Lung (tissue), 12 donors: Measurements from ENCODE around the gene TRAPPC12. TPM values are rescaled to one million over a fixed set of nuclear protein-coding genes. Genes with fewer than 3 reads are reported as not detected.

Experiments
- ATAC-seq: fragments of 200-7000 bp; cut with Tn5 transposase; one replicate; pipeline ENCODE4 v1.9.1; 2020; ENCODE audit warnings: moderate number of reproducible peaks; ENCODE audit not compliant: insufficient read depth, low FRiP score
- DNase-seq, 3 donors: peaks; one replicate each; pipeline ENCODE4 v3.0.0-alpha.2; 2013 to 2017
- H3K27ac ChIP-seq, 2 donors: one replicate each; pipeline ENCODE4 v1.5.1; 2013; ENCODE audit warnings: mild to moderate bottlenecking in 2 of 2, moderate library complexity in 2 of 2, control low read depth in 1 of 2, inconsistent platforms in 1 of 2, low read depth in 1 of 2, low read length in 1 of 2
- H3K27me3 ChIP-seq, 3 donors: one replicate each; pipeline ENCODE4 v1.5.1; 2013; ENCODE audit warnings: low read length in 2 of 3; ENCODE audit not compliant: control insufficient read depth in 3 of 3, insufficient read depth in 3 of 3
- H3K36me3 ChIP-seq, 4 donors: one replicate each; pipeline ENCODE4 v1.5.1; 2013; ENCODE audit warnings: low read length in 4 of 4, mild to moderate bottlenecking in 1 of 4, moderate library complexity in 1 of 4; ENCODE audit not compliant: control insufficient read depth in 4 of 4, insufficient read depth in 4 of 4
- H3K4me1 ChIP-seq, 5 donors: one replicate each; pipeline ENCODE4 v1.5.1; 2013; ENCODE audit warnings: low read length in 5 of 5, mild to moderate bottlenecking in 2 of 5, moderate library complexity in 1 of 5; ENCODE audit not compliant: control insufficient read depth in 5 of 5, insufficient read depth in 5 of 5
- H3K4me3 ChIP-seq: one replicate; pipeline ENCODE4 v1.5.1; 2013; ENCODE audit warnings: mild to moderate bottlenecking, control low read depth, moderate library complexity
- H3K9ac ChIP-seq, 2 donors: one replicate each; pipeline ENCODE4 v1.5.1; 2013; ENCODE audit warnings: low read length in 2 of 2, control low read depth in 1 of 2; ENCODE audit not compliant: insufficient read depth in 1 of 2
- H3K9me3 ChIP-seq, 4 donors: one replicate each; pipeline ENCODE4 v1.5.1; 2013; ENCODE audit warnings: low read length in 3 of 4, mild to moderate bottlenecking in 1 of 4, moderate library complexity in 1 of 4; ENCODE audit not compliant: control insufficient read depth in 4 of 4, insufficient read depth in 3 of 4
- WGBS, 2 donors: extraction: QIAGEN DNeasy Blood & Tissue Kit; methylation state at CpG; one replicate each; pipeline ENCODE4 v1.1.7; 2013; 5-methylcytosine and 5-hydroxymethylcytosine counted together
- polyA plus RNA-seq, 2 donors: library from polyadenylated mRNA; stranded (reverse); fragments of 200-250 nt; gene quantifications; one replicate each; pipeline ENCODE4 v1.2.1, GENCODE V29; 2013
- total RNA-seq, 2 donors: library from RNA; depleted of rRNA in 1 of 2; stranded (reverse); fragments of >200 nt in 1 of 2; gene quantifications; one replicate each; pipeline ENCODE4 v1.2.1, GENCODE V29; 2014 to 2021
- TF ChIP-seq, protein P1 (sequence below): IDR thresholded peaks from 2 replicates; pipeline ENCODE4 v1.5.1; 2012; ENCODE audit warnings: mild to moderate bottlenecking; ENCODE audit errors: control extremely low read depth, extremely low read depth
- donor health status: control.
- donor health status: control.
- donor health status: Bipolar disorder and iron deficiency.
- donor health status: healthy.
- donor health status: DM: yes; HTN: yes; CAD: no.

Gene TRAPPC12
- total and polyA plus RNA-seq, 4 donors = 49.9 to 117 (median 91.0) TPM

GRCh38 chr2:3427272-3427671 lies 47.8 kb downstream of the TRAPPC12 start:
- WGBS, 2 donors = 91 to 93% methylated on average over 6 of the region's 6 CpGs
- TF ChIP-seq, protein P1, sequence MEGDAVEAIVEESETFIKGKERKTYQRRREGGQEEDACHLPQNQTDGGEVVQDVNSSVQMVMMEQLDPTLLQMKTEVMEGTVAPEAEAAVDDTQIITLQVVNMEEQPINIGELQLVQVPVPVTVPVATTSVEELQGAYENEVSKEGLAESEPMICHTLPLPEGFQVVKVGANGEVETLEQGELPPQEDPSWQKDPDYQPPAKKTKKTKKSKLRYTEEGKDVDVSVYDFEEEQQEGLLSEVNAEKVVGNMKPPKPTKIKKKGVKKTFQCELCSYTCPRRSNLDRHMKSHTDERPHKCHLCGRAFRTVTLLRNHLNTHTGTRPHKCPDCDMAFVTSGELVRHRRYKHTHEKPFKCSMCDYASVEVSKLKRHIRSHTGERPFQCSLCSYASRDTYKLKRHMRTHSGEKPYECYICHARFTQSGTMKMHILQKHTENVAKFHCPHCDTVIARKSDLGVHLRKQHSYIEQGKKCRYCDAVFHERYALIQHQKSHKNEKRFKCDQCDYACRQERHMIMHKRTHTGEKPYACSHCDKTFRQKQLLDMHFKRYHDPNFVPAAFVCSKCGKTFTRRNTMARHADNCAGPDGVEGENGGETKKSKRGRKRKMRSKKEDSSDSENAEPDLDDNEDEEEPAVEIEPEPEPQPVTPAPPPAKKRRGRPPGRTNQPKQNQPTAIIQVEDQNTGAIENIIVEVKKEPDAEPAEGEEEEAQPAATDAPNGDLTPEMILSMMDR = no peak
- DNase-seq = no peak
- Histone ChIP-seq H3K4me1 (no peaks in the 10 kb centered on the region), H3K4me3 (no peak overlapping the region), H3K9ac (no peak overlapping the region), H3K27me3 (no peaks in the 10 kb centered on the region), H3K9me3 (no peaks in the 10 kb centered on the region), H3K36me3 (peaks cover 9 to 38% (median 26%) of the 10 kb centered on the region in 4 donors), H3K27ac (no peak overlapping the region)
- ATAC-seq = no peak

- ATAC-seq (no peak), DNase-seq (no peak)
- TF ChIP-seq, protein P1 = no peak
Measured at GRCh38 chr2:3428577-3428976, 49.1 kb downstream of the TRAPPC12 start.

GRCh38 chr2:3429066-3429610 lies 49.6 kb downstream of the TRAPPC12 start:
- H3K9ac ChIP-seq = no peak overlapping the region
- TF ChIP-seq, protein P1 = no peak
- no peak overlapping the region for H3K4me3 ChIP-seq
- ATAC-seq (no peak), DNase-seq (no peak)
- H3K9me3 ChIP-seq = no peaks in the 10 kb centered on the region
- H3K36me3 ChIP-seq = peaks cover 9 to 27% (median 25%) of the 10 kb centered on the region in 4 donors
- H3K27me3 ChIP-seq = no peaks in the 10 kb centered on the region
- 61 to 79% methylated on average over 6 of the region's 6 CpGs for WGBS, 2 donors
- H3K4me1 ChIP-seq = peaks cover 0 to 6% (median 0%) of the 10 kb centered on the region in 5 donors
- no peak overlapping the region for H3K27ac ChIP-seq

More at GRCh38 chr2:3428577-3428976, 49.1 kb downstream of the TRAPPC12 start:
- WGBS, 2 donors = 87 to 90% methylated on average over 10 of the region's 10 CpGs
- Histone ChIP-seq H3K36me3 (peaks cover 9 to 32% (median 27%) of the 10 kb centered on the region in 4 donors), H3K9me3 (no peaks in the 10 kb centered on the region), H3K4me3 (no peak overlapping the region), H3K4me1 (peaks cover 0 to 6% (median 0%) of the 10 kb centered on the region in 5 donors), H3K27ac (no peak overlapping the region), H3K9ac (no peak overlapping the region), H3K27me3 (no peaks in the 10 kb centered on the region)

DNA sequence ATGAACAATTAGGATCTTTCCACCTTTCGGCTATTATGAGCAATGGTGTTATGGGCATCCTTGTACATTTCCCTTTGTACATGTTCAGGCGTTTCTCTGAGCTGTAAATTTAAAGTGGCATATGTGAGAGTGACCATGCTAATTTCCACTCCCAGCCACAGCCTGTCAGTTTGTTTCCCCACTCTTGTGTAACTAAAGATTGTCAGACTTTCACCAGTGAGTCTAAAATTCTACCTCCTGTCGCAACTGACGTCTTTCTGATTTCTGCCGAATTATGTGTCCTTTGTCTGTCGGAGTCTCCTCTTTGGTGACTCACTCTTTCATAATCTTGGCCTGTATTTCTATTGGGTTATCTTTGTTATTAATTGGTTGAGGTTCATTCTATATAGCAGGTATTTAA lies 50.7 kb downstream of the TRAPPC12 start:
- 59 to 68% methylated on average over 6 of the region's 6 CpGs for WGBS, 2 donors
- no peak for DNase-seq
- peaks cover 0 to 8% (median 0%) of the 10 kb centered on the region in 5 donors for H3K4me1 ChIP-seq
- no peaks in the 10 kb centered on the region for H3K27me3 ChIP-seq
- no peak overlapping the region for H3K9ac ChIP-seq
- no peak overlapping the region for H3K27ac ChIP-seq
- TF ChIP-seq, protein P1 = no peak
- no peak overlapping the region for H3K4me3 ChIP-seq
- no peaks in the 10 kb centered on the region for H3K9me3 ChIP-seq
- H3K36me3 ChIP-seq = peaks cover 2 to 29% (median 18%) of the 10 kb centered on the region in 4 donors
- no peak for ATAC-seq
